GM12873 (cell line): Measurements from ENCODE around the gene FMNL2.

Experiments used
- TF ChIP-seq, protein P1 (sequence below): IDR thresholded peaks from 2 replicates; pipeline ENCODE4 v1.5.1; 2012; ENCODE audit warnings: low read depth, mild to moderate bottlenecking, moderate library complexity, low read length, control low read depth; ENCODE audit not compliant: insufficient read depth; ENCODE audit errors: missing control alignments

Gene FMNL2

GRCh38 chr2:152661076-152661475 is 326.1 kb downstream of the FMNL2 start:
- TF ChIP-seq, protein P1, sequence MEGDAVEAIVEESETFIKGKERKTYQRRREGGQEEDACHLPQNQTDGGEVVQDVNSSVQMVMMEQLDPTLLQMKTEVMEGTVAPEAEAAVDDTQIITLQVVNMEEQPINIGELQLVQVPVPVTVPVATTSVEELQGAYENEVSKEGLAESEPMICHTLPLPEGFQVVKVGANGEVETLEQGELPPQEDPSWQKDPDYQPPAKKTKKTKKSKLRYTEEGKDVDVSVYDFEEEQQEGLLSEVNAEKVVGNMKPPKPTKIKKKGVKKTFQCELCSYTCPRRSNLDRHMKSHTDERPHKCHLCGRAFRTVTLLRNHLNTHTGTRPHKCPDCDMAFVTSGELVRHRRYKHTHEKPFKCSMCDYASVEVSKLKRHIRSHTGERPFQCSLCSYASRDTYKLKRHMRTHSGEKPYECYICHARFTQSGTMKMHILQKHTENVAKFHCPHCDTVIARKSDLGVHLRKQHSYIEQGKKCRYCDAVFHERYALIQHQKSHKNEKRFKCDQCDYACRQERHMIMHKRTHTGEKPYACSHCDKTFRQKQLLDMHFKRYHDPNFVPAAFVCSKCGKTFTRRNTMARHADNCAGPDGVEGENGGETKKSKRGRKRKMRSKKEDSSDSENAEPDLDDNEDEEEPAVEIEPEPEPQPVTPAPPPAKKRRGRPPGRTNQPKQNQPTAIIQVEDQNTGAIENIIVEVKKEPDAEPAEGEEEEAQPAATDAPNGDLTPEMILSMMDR, result no peak

GRCh38 chr2:152664725-152665124 is 329.8 kb downstream of the FMNL2 start:
- TF ChIP-seq, protein P1, result no peak

- TF ChIP-seq, protein P1, result no peak
Observed at GRCh38 chr2:152674334-152674733, 339.4 kb downstream of the FMNL2 start.

- TF ChIP-seq, protein P1, result no peak
Observed at GRCh38 chr2:152676461-152676860, 341.5 kb downstream of the FMNL2 start.

- TF ChIP-seq, protein P1, result no peak
Observed at GRCh38 chr2:152678808-152679207, 343.8 kb downstream of the FMNL2 start.

GRCh38 chr2:152682663-152683062 is 347.7 kb downstream of the FMNL2 start:
- TF ChIP-seq, protein P1, result no peak

- TF ChIP-seq, protein P1, result no peak
Observed at GRCh38 chr2:152683400-152683799, 348.4 kb downstream of the FMNL2 start.
